ENCODE results near the gene LRRC25.

DNA sequence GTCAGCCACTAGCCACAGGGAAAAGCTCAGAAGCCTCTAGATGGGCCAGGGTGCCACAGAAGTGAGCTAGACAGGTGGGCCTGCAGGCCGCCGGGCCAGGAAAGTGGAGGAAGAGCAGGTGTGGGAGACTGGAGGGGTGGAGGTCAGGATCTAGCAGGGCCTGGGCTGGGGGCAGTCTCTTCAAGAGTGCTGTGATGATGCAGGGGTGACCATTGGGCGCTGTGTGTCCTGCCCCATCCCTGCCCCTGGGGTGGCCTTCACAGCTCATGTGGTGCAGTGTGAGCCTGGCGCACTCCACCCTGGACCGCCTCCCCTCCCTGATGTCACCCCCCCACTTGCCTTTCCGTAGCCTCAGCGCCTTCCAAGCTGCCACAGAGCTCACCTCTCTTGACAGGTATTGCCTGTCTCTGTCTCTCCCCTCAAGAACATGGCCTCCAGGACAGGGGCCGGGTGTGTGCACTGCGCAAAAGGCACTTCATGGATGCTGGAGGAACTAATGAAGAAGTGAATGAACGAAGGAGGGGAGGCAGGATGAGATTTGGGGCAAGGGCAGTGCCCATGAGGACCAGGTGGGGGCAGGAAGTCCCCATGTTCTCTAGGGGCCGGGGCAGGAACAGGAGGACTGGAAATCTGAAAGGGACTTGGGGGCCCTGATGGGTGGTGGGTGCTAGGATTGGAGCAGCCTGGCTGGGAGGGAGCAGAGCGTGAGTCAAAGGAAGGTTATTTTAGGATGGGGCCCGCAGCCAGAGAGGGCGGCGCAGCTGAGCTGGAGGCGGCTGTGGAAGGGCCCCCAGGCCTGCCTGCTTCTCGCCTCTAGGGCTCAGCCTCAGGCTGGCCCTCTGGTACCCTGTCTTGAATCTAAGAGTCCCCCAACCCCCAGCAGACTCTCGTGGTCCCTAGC is 28.3 kb upstream of the LRRC25 start:
- TF ChIP-seq CTCF (IDR thresholded peaks at IDR 0.05; ENCODE audit: insufficient read depth, low read depth, low read length) = no peak
- TF ChIP-seq EZH2 (IDR thresholded peaks at IDR 0.05; ENCODE audit: insufficient read depth, low read length) = no peak

Measured in astrocyte (in vitro differentiated cells and primary cell).